Endothelial cell (in vitro differentiated cells): Measurements from ENCODE around the gene EDIL3. TPM values are rescaled to one million over a fixed set of nuclear protein-coding genes. Genes with fewer than 3 reads are reported as not detected.

Experiments
- DNase-seq: peaks from one replicate; pipeline ENCODE4 v3.0.0; 2021; ENCODE audit warnings: low spot score
- H3K27ac Mint-ChIP-seq: one replicate; pipeline ENCODE4 v1.8.0; 2021; ENCODE audit warnings: mixed read lengths, inconsistent platforms; ENCODE audit not compliant: unreplicated experiment
- H3K27me3 Mint-ChIP-seq: one replicate; pipeline ENCODE4 v1.8.0; 2021; ENCODE audit warnings: mild to moderate bottlenecking, moderate library complexity, mixed read lengths, inconsistent platforms; ENCODE audit not compliant: unreplicated experiment
- H3K36me3 Mint-ChIP-seq: one replicate; pipeline ENCODE4 v1.8.0; 2021; ENCODE audit warnings: mild to moderate bottlenecking, low read depth, mixed read lengths, inconsistent platforms; ENCODE audit not compliant: unreplicated experiment
- H3K4me1 Mint-ChIP-seq: one replicate; pipeline ENCODE4 v1.8.0; 2021; ENCODE audit warnings: mild to moderate bottlenecking, mixed read lengths, inconsistent platforms; ENCODE audit not compliant: unreplicated experiment
- H3K4me3 Mint-ChIP-seq: one replicate; pipeline ENCODE4 v1.8.0; 2021; ENCODE audit warnings: mild to moderate bottlenecking, mixed read lengths, inconsistent platforms; ENCODE audit not compliant: unreplicated experiment
- H3K9me3 Mint-ChIP-seq: one replicate; pipeline ENCODE4 v1.8.0; 2021; ENCODE audit warnings: mixed read lengths, inconsistent platforms; ENCODE audit not compliant: unreplicated experiment
- CTCF ChIP-seq: fragments of 200-600 bp; sonication (generic); IDR thresholded peaks from one replicate; pipeline ENCODE4 v1.5.0; 2021; ENCODE audit warnings: antibody characterized with exemption; ENCODE audit not compliant: unreplicated experiment
- total RNA-seq: library from RNA; stranded (reverse); fragmentation: NEBNext Ultra II Directional; extraction: Animal tissue kit (Norgen Biotek cat#: 25700); gene quantifications from one replicate; pipeline ENCODE4 v1.2.1, GENCODE V29; 2021; ENCODE audit not compliant: unreplicated experiment

The EDIL3 gene
- total RNA-seq, 1 donor from 2014 or later, result 74.6 TPM

- H3K27ac Mint-ChIP-seq, result no peak overlapping the region
- TF ChIP-seq CTCF, result no peak
- no peaks in the 10 kb centered on the region for H3K9me3 Mint-ChIP-seq
- peaks cover 5% of the 10 kb centered on the region for H3K4me1 Mint-ChIP-seq
- no peaks in the 10 kb centered on the region for H3K27me3 Mint-ChIP-seq
- H3K36me3 Mint-ChIP-seq, result peaks cover 4% of the 10 kb centered on the region
- DNase-seq, result no peak
- no peak overlapping the region for H3K4me3 Mint-ChIP-seq
Measured at GRCh38 chr5:84292788-84293653, 91.7 kb downstream of the EDIL3 start.

DNA sequence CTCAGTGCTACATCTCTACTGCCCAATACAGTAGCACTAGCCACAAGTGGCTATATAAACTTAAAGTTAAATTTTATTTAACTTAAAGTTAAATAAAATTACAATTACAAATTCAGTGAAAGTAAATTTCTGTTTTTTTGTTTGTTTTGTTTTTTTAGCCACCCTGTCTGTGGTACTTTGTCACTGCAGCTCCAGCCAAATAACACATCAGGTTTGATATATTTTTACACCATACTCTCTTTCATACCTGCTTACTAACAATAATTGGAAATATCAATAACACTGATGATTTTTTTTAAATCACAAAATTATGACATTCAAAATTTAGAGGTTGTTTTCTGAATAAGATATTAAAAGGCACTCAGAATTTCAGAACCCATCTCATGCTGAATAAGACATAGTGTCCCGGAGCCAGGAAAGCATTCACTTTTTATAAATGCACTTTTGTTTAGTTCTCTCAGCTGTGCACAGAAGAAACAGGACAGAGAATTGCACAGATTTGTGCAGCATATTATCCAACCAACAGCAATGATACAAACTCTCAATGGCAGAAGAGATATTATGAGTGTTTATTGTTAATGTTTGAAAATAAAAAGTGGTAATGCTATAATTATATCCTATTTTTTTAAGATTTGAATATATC lies 92.6 kb downstream of the EDIL3 start:
- Mint-ChIP-seq H3K27me3 (no peaks in the 10 kb centered on the region), H3K4me3 (no peak overlapping the region), H3K36me3 (no peaks in the 10 kb centered on the region), H3K9me3 (no peaks in the 10 kb centered on the region), H3K4me1 (peaks cover 8% of the 10 kb centered on the region), H3K27ac (no peak overlapping the region)
- no peak for DNase-seq
- no peak for TF ChIP-seq CTCF

DNA sequence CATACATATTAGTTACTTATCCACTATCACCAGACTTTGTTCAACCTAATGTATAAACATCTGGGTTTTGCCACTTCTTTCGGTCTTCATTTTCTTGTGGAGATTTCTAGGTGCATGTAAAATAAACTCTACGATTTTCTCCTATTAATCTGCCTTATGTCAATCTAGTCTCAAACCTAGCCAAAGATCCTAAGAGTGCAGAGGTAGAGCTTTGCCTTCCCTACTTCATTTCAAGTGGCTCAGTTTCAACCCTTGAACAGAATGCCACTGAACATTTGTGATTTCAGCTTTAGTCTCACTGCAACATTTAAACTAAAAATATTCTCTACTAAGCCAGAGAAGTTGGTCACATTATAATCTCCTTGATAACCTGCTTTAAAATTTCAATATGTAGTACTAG lies 94.0 kb downstream of the EDIL3 start:
- no peaks in the 10 kb centered on the region for H3K27me3 Mint-ChIP-seq
- peaks cover 8% of the 10 kb centered on the region for H3K4me1 Mint-ChIP-seq

DNA sequence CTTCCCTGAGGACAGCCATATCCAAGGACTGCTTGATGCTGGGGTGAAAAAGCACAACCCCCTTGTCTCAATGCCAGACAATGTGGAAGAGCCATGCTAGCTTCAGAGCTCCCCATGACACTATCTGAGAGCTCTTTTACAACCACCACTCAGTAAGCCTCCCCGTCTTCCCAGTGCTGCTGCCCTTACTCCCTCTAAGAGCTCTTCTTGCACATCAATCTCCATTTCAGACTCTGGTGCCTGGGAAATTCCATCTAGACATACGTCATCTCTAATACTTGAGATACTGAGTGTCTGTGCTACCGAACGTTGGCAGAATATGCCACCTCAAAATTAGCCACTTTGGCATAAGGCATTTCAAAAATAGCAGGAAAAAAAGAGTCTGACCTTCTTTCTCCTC lies 94.5 kb downstream of the EDIL3 start:
- no peaks in the 10 kb centered on the region for H3K27me3 Mint-ChIP-seq
- H3K36me3 Mint-ChIP-seq, result no peaks in the 10 kb centered on the region
- no peak overlapping the region for H3K27ac Mint-ChIP-seq
- no peaks in the 10 kb centered on the region for H3K9me3 Mint-ChIP-seq
- DNase-seq, result no peak
- peaks cover 8% of the 10 kb centered on the region for H3K4me1 Mint-ChIP-seq
- no peak for TF ChIP-seq CTCF
- H3K4me3 Mint-ChIP-seq, result no peak overlapping the region

More for the DNA sequence above, 94.0 kb downstream of the EDIL3 start:
- Mint-ChIP-seq H3K36me3 (no peaks in the 10 kb centered on the region), H3K4me3 (no peak overlapping the region), H3K9me3 (no peaks in the 10 kb centered on the region), H3K27ac (no peak overlapping the region)
- no peak for DNase-seq
- TF ChIP-seq CTCF, result no peak

GRCh38 chr5:84287951-84288350 lies 96.7 kb downstream of the EDIL3 start:
- Mint-ChIP-seq H3K9me3 (no peaks in the 10 kb centered on the region), H3K4me1 (peaks cover 8% of the 10 kb centered on the region), H3K27me3 (no peaks in the 10 kb centered on the region), H3K27ac (no peak overlapping the region), H3K36me3 (no peaks in the 10 kb centered on the region), H3K4me3 (no peak overlapping the region)
- no peak for TF ChIP-seq CTCF
- DNase-seq, result no peak
